ENCODE measurements around the gene GOLT1A. TPM values are rescaled to one million over a fixed set of nuclear protein-coding genes. Genes with fewer than 3 reads are reported as not detected.

GOLT1A gene
- total RNA-seq, 1 donor from 2014 or later: 7.0 TPM

DNA sequence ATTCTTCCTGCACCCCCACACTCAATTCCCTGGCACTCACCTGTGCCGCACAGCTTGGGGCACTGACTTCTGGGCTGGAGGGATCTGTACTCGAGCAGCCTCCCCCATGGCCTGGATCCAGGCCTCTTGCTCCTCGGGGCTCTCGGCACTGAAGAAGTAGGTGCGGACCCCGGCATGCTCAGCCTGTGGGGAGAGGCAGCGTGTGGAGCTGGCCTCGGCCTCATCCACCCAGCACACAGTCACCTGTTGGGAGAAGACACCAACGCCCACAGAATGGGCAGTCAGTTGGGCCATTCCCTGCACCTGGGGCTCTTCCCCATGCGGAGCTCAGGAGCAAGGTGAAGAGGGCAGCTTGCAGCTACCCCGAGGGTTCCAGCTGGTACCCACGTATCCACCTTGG lies 47.5 kb upstream of the GOLT1A start:
- H3K27me3 Mint-ChIP-seq: no peaks in the 10 kb centered on the region
- peaks cover 13% of the 10 kb centered on the region for H3K36me3 Mint-ChIP-seq
- no peak for DNase-seq (ENCODE audit: extremely low spot score, unreplicated experiment)
- TF ChIP-seq, protein P1, sequence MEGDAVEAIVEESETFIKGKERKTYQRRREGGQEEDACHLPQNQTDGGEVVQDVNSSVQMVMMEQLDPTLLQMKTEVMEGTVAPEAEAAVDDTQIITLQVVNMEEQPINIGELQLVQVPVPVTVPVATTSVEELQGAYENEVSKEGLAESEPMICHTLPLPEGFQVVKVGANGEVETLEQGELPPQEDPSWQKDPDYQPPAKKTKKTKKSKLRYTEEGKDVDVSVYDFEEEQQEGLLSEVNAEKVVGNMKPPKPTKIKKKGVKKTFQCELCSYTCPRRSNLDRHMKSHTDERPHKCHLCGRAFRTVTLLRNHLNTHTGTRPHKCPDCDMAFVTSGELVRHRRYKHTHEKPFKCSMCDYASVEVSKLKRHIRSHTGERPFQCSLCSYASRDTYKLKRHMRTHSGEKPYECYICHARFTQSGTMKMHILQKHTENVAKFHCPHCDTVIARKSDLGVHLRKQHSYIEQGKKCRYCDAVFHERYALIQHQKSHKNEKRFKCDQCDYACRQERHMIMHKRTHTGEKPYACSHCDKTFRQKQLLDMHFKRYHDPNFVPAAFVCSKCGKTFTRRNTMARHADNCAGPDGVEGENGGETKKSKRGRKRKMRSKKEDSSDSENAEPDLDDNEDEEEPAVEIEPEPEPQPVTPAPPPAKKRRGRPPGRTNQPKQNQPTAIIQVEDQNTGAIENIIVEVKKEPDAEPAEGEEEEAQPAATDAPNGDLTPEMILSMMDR (conservative IDR thresholded peaks at IDR 0.05): no peak
- no peak overlapping the region for H3K27ac Mint-ChIP-seq
- H3K9me3 Mint-ChIP-seq: no peaks in the 10 kb centered on the region
- H3K4me3 Mint-ChIP-seq: no peak overlapping the region
- H3K4me1 Mint-ChIP-seq (ENCODE audit: unreplicated experiment): peaks cover 26% of the 10 kb centered on the region

DNA sequence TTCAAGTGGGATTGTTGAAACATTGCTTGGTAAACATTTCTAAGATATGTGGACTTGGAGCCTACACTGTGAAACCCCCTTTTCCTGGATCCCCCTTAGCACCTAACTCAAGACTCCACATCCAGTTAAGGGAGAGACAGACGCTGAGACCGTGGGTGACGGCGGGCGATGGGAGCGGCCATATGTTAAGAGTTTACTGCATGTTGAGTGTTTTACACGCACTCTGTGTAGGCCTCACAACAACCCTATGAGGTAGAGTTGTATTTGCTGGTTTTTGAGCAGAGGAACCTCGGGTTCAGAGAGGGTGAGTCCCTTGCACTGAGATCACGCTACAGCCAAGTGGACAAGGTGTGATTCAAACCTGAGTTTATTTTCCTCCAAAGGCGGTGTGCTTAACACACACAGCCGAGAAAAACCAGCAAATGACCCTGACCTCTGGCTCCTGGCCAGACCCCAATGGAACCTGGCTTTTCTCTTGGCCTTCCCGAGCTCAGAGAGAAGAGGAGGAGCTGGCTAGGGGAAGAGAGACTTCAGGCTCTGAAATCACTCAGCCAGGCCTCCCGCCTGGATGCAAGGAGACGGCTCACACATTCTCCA lies 46.9 kb upstream of the GOLT1A start:
- H3K4me3 Mint-ChIP-seq: no peak overlapping the region

GRCh38 chr1:204259782-204260181 lies 46.0 kb upstream of the GOLT1A start:
- no peak overlapping the region for H3K4me3 Mint-ChIP-seq
- no peaks in the 10 kb centered on the region for H3K9me3 Mint-ChIP-seq
- no peaks in the 10 kb centered on the region for H3K27me3 Mint-ChIP-seq
- no peak overlapping the region for H3K27ac Mint-ChIP-seq
- peaks cover 16% of the 10 kb centered on the region for H3K36me3 Mint-ChIP-seq
- peaks cover 39% of the 10 kb centered on the region for H3K4me1 Mint-ChIP-seq (ENCODE audit: unreplicated experiment)
- TF ChIP-seq, protein P1 (conservative IDR thresholded peaks at IDR 0.05): no peak
- DNase-seq (ENCODE audit: extremely low spot score, unreplicated experiment): no peak

More for the DNA sequence above, 46.9 kb upstream of the GOLT1A start:
- Mint-ChIP-seq H3K4me1 (ENCODE audit: unreplicated experiment) (peaks cover 31% of the 10 kb centered on the region), H3K27ac (no peak overlapping the region), H3K27me3 (no peaks in the 10 kb centered on the region), H3K36me3 (peaks cover 16% of the 10 kb centered on the region), H3K9me3 (no peaks in the 10 kb centered on the region)
- DNase-seq (ENCODE audit: extremely low spot score, unreplicated experiment): no peak
- TF ChIP-seq, protein P1 (conservative IDR thresholded peaks at IDR 0.05): no peak

DNA sequence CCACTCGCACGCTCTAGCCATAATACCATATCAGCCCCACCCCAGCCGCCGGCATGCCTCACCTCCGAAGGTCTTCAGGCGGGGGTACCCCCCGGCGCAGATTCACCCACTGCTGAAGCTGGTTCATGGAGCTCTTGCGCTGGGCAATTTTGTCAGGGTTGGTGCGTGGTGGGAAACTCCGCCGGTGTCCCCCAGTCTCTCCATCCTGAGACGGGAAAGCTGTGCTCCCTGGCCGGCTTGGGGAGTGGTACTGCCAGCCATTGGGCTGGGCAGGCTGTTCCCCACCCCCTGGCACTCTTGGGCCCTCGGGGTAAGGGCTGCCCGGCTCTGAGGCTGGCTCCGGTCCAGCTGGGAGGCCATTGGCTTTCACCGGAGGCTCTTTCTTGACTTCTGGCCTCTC lies 45.4 kb upstream of the GOLT1A start:
- TF ChIP-seq, protein P1 (conservative IDR thresholded peaks at IDR 0.05): no peak
- no peak overlapping the region for H3K4me3 Mint-ChIP-seq
- DNase-seq (ENCODE audit: extremely low spot score, unreplicated experiment): no peak
- peaks cover 16% of the 10 kb centered on the region for H3K36me3 Mint-ChIP-seq
- H3K27me3 Mint-ChIP-seq: no peaks in the 10 kb centered on the region
- H3K9me3 Mint-ChIP-seq: no peaks in the 10 kb centered on the region
- peaks cover 37% of the 10 kb centered on the region for H3K4me1 Mint-ChIP-seq (ENCODE audit: unreplicated experiment)
- H3K27ac Mint-ChIP-seq: no peak overlapping the region

- no peak for DNase-seq (ENCODE audit: extremely low spot score, unreplicated experiment)
- peaks cover 30% of the 10 kb centered on the region for H3K4me1 Mint-ChIP-seq (ENCODE audit: unreplicated experiment)
- no peaks in the 10 kb centered on the region for H3K27me3 Mint-ChIP-seq
- no peaks in the 10 kb centered on the region for H3K9me3 Mint-ChIP-seq
- H3K4me3 Mint-ChIP-seq: no peak overlapping the region
- H3K36me3 Mint-ChIP-seq: peaks cover 16% of the 10 kb centered on the region
- TF ChIP-seq, protein P1 (conservative IDR thresholded peaks at IDR 0.05): peak; percentile 83
- H3K27ac Mint-ChIP-seq: peak overlapping the region; percentile 30
These were observed 44.7 kb upstream of the GOLT1A start for GRCh38 chr1:204258213-204259115.
